C4-2B (cell line): ENCODE measurements around the gene RNU4-1.

Experiments used
- CTCF ChIP-seq: fragments of 450-650 bp; conservative IDR thresholded peaks from 2 replicates; pipeline ENCODE4 v1.5.1; 2017; ENCODE audit warnings: mild to moderate bottlenecking
- ZFX ChIP-seq: fragments of 450-650 bp; IDR thresholded peaks from 2 replicates; pipeline ENCODE4 v1.6.1; 2017

GRCh38 chr12:120316798-120317223 lies 23.8 kb upstream of the RNU4-1 start:
- TF ChIP-seq CTCF, result no peak
- TF ChIP-seq ZFX, result no peak
